B cell (primary cell): ENCODE measurements around the gene ZNF710.

Experiments
- CTCF ChIP-seq: fragments of 200-600 bp; IDR thresholded peaks from one replicate; pipeline ENCODE4 v1.8.0; 2022; ENCODE audit warnings: antibody characterized with exemption, mild to moderate bottlenecking
- EZH2 ChIP-seq: IDR thresholded peaks from 2 replicates; pipeline ENCODE4 v1.6.1; 2012; ENCODE audit warnings: borderline replicate concordance, low read depth, mild to moderate bottlenecking, moderate library complexity, low read length; ENCODE audit not compliant: insufficient read depth, poor library complexity, severe bottlenecking

DNA sequence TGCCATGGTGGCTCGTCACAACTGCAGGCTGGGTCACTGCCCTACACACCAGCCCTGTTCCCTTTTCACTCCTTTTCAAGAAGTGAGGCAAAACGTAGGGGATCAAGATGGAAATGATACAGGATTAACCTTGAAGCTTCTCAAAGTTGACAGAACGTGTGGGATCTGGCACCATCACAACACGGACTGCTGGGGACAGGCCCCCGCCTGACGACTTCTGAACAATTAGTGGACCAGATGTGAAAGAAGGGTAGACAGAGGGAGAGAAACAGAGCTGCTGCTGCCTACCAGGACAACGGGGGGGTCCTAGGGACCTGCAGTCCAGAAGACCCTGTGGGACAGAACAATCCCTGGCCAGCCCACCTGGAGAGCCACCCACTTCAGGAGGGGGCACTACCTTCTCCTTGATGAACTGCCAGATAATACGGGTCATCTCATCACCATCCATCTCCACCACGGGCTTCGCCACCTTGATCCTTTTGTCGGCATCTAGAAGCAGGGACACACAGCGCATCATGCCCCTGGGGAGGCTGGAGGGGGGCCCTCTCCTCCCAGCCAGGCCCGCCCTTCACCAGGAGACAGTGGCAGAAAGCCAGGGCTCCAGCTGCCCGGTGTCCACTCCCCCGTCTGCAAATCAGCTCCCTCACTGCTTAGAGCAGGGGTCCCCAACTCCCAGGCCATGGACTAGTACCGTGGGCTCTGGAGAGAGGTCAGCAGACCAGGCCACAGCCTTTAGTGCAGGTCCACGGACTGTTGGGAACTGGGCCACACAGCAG lies 90.2 kb downstream of the ZNF710 start:
- TF ChIP-seq CTCF (no peak), EZH2 (no peak)
